ENCODE results near the gene SPNS2. TPM values are rescaled to one million over a fixed set of nuclear protein-coding genes. Genes with fewer than 3 reads are reported as not detected.
A peak's percentile ranks its signal among the peaks of the same experiment; 100 is the strongest.

Gene SPNS2
- total RNA-seq, 1 donor from 2014 or later, result 4.3 TPM

DNA sequence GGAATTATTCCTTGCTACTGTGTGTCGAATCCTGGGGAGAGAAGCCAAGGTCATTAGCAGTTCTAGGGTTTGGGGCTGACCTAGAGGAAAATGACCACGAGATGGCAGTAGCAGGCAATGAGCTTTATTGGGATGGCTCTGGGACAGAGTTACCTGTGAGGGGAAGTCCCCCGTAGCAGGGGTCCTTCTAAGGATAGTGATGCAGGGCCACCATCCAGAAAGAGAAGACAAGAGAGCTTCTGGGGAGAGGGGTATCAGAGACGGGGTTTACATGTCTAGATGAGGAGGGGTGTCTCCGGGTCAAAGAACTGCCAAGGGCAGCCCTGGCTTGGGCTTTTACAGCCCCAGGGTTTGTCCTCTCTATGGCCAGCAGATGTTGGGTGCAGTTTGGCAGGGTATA lies 68.1 kb downstream of the SPNS2 start:
- no peaks in the 10 kb centered on the region for H3K36me3 Mint-ChIP-seq (ENCODE audit: low read depth)
- H3K27ac Mint-ChIP-seq (ENCODE audit: unreplicated experiment), result no peak overlapping the region
- no peaks in the 10 kb centered on the region for H3K9me3 Mint-ChIP-seq
- TF ChIP-seq CTCF (conservative IDR thresholded peaks at IDR 0.05), result peak; percentile 82
- peak overlapping the region; percentile 7 for H3K4me3 Mint-ChIP-seq
- DNase-seq (ENCODE audit: low read depth, low spot score), result peak; percentile 76
- peaks cover 13% of the 10 kb centered on the region for H3K27me3 Mint-ChIP-seq (ENCODE audit: low read depth)
- peaks cover 30% of the 10 kb centered on the region for H3K4me1 Mint-ChIP-seq

- no peak for DNase-seq (ENCODE audit: low read depth, low spot score)
- Mint-ChIP-seq H3K9me3 (no peaks in the 10 kb centered on the region), H3K4me1 (peaks cover 34% of the 10 kb centered on the region), H3K27ac (ENCODE audit: unreplicated experiment) (no peak overlapping the region), H3K36me3 (ENCODE audit: low read depth) (no peaks in the 10 kb centered on the region), H3K4me3 (no peak overlapping the region), H3K27me3 (ENCODE audit: low read depth) (no peaks in the 10 kb centered on the region)
- no peak for TF ChIP-seq CTCF (conservative IDR thresholded peaks at IDR 0.05)
Measured at GRCh38 chr17:4569591-4569990, 70.9 kb downstream of the SPNS2 start.

- H3K27me3 Mint-ChIP-seq (ENCODE audit: low read depth), result no peaks in the 10 kb centered on the region
- no peak overlapping the region for H3K27ac Mint-ChIP-seq (ENCODE audit: unreplicated experiment)
- H3K36me3 Mint-ChIP-seq (ENCODE audit: low read depth), result no peaks in the 10 kb centered on the region
- no peak for DNase-seq (ENCODE audit: low read depth, low spot score)
- H3K9me3 Mint-ChIP-seq, result no peaks in the 10 kb centered on the region
- no peak for TF ChIP-seq CTCF (conservative IDR thresholded peaks at IDR 0.05)
- H3K4me1 Mint-ChIP-seq, result peaks cover 41% of the 10 kb centered on the region
- H3K4me3 Mint-ChIP-seq, result no peak overlapping the region
Measured at GRCh38 chr17:4572131-4572530, 73.5 kb downstream of the SPNS2 start.

- no peak for TF ChIP-seq CTCF (conservative IDR thresholded peaks at IDR 0.05)
- Mint-ChIP-seq H3K36me3 (ENCODE audit: low read depth) (no peaks in the 10 kb centered on the region), H3K27ac (ENCODE audit: unreplicated experiment) (no peak overlapping the region), H3K27me3 (ENCODE audit: low read depth) (no peaks in the 10 kb centered on the region), H3K4me1 (peaks cover 49% of the 10 kb centered on the region), H3K9me3 (no peaks in the 10 kb centered on the region), H3K4me3 (no peak overlapping the region)
- DNase-seq (ENCODE audit: low read depth, low spot score), result no peak
Measured at GRCh38 chr17:4573115-4573514, 74.4 kb downstream of the SPNS2 start.

DNA sequence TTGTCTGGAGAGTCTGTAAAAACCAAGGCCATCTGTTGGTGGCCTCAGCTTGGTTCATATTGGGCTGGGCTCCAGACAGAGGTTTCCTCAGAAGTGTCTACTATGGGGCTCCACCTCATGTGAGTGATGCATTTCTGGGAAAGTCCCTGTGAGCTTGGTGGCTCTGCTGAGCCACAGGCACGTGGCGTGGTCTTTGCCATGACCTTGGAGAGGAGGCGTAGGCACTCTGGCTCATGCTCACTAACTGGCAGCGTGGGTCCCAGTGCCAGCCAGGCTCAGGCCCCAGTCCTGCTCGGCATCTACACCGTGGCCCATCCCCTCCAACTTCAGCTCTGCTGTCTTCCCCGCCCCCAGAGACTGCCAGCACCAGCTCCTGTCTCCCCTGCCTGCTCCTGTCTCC lies 75.0 kb downstream of the SPNS2 start:
- no peak for TF ChIP-seq CTCF (conservative IDR thresholded peaks at IDR 0.05)
- DNase-seq (ENCODE audit: low read depth, low spot score), result no peak
- H3K4me1 Mint-ChIP-seq, result peaks cover 46% of the 10 kb centered on the region
- no peak overlapping the region for H3K27ac Mint-ChIP-seq (ENCODE audit: unreplicated experiment)
- H3K36me3 Mint-ChIP-seq (ENCODE audit: low read depth), result no peaks in the 10 kb centered on the region
- H3K27me3 Mint-ChIP-seq (ENCODE audit: low read depth), result no peaks in the 10 kb centered on the region
- no peak overlapping the region for H3K4me3 Mint-ChIP-seq
- no peaks in the 10 kb centered on the region for H3K9me3 Mint-ChIP-seq

All from neural crest cell (in vitro differentiated cells).